NCI-H2196 treated with DMSO at 0.1 percent for 48 hours (cell line): Measurements from ENCODE around the gene ADARB2.
"Not testable (repeated sequence)": the region's sequence is repeated elsewhere in the genome, so short reads cannot be mapped to it uniquely, and the experiment has no call there.

Source experiments
- DNase-seq: peaks from one replicate; lab custom pipeline; 2025; ENCODE audit not compliant: unreplicated experiment; lab: John Stamatoyannopoulos, UW

Gene ADARB2

DNA sequence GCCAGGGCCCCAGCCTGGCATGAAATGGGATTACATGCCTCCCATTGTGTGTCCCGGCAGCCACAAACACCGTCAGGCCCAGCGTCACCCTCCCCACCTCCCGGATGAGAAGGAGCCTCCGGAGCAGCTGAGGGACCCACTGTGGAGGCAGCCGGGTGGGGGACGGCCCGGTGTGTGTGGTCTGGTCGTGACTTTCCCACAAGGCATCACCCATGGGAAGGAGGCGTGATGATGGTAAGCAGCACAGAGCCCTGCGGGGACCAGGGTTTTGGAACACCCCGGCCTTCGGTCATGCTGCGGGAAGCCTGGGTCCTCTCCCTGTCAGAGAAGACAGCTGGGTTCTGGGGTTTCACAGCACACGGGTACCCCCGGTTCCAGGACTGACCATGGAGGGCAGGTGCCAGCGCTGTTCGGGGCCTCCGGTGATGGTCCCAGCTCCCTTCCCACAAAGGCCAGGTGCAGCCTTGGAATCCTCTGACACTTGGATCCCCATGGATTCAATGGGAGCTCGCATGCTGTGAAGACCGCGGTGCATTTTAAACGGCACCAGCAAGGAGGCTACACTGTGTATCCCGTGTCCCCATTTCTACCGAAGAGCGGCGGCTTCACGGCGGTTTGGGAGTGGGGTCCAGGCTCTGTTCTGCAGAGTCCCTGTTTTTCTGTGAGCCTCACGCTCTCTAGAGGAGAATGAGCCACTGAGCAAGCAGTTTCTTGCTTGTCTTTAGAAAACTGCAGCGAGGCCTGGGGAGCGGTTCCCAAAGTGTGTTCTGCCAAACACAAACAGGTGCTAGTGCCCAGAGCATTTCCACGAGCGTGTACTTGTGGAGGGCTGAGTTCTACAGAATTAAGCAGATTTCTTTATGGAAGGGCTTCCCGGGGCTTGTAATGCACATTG lies 336.0 kb downstream of the ADARB2 start:
- DNase-seq = no peak

- no peak for DNase-seq
These were observed 336.9 kb downstream of the ADARB2 start for GRCh38 chr10:1400101-1401070.

DNA sequence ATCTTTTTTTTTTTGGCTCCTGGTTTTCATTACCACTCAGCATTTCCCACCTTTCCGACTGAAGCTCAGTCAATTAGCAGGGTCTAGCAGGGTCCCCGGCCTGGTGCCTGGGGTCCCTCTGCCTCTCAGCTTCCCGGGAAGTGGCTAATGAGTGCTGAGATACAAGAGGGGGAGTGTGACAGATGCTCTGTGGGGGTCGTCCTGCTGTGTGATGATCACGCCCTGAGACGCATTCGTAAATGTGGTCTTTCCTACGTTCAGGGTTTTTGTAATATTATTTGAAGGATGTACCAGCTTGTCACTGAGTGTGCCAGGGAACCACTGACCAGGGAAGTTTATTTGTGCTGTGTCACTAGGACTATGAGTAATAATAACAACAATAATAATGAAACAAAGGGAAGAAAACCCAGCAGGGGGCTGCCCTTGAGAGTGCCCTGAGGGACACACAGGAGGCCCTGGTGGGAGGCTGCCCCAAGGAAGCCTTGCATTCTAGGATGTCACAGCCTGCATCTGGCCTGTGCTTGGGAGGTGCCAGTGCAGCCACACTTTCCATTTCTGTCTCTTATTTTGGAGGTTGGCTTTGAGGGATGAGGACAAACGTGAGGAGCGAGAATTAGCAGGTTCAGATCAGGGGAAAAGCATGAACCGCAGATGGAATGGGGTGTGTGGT lies 337.8 kb downstream of the ADARB2 start:
- no peak for DNase-seq

- no peak for DNase-seq
These were observed 338.5 kb downstream of the ADARB2 start for GRCh38 chr10:1398626-1399410.

GRCh38 chr10:1398116-1398515 lies 339.2 kb downstream of the ADARB2 start:
- DNase-seq = not testable (repeated sequence)

- no peak for DNase-seq
These were observed 341.1 kb downstream of the ADARB2 start for GRCh38 chr10:1396297-1396635.

DNA sequence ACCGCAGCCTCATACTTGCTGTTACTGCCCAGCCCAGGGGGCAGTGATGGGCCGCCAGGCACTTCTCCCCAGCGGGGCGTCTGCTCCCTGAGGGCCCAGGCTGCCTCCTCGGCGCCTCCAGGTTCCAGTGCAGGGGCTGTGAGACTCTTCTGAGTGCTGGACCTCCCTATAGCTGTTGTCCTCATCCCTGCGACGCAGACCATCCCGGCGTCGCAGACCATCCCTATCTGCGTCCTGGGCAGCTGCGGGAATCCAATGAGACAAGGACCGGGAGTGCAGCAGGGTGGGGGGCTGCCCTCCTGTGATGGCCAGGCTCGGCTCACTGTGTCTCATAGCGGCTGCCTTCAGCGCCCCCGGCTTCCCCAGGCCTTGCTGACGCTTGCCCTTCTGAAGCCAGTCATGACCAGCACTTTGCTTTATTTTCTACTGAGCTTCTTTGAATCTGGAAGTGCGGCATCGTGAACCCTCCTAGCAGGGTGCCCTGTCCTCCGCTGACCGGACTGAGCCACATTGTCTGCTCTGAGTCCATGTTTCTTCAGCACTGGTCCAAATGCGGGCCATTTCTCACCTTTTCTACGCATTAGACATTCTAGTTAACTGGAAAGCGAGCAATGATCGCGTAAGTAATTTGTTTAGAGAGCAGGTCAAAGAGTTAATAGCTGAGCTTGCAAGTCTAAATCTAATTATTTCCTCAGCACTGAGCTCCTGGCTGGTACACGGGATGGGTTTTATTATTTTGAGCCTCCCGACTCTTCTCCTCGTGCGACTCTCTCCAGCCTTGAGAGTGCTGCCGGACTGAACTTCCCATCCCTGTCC lies 341.6 kb downstream of the ADARB2 start:
- DNase-seq = no peak

GRCh38 chr10:1395025-1395480 lies 342.3 kb downstream of the ADARB2 start:
- DNase-seq = no peak

GRCh38 chr10:1394155-1394912 lies 343.0 kb downstream of the ADARB2 start:
- DNase-seq = no peak

DNA sequence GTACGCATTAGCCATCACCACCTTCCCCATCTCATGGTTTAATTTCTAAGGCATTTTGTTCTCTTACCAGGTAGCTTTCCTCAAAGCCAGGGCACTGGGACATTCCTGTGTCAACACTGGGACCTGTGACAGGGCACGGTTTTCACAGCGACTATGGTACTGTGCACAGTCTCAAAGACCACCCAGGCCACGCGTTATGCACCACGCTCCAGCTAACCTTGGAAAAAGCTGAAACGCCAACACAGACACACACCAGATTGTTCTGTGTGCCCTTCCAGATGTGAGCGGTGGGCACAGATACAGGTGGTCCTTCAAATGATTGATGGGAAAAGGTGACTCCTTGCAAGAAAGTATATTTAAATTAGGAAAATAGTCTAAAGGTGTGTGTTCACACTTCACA lies 343.8 kb downstream of the ADARB2 start:
- no peak for DNase-seq

DNA sequence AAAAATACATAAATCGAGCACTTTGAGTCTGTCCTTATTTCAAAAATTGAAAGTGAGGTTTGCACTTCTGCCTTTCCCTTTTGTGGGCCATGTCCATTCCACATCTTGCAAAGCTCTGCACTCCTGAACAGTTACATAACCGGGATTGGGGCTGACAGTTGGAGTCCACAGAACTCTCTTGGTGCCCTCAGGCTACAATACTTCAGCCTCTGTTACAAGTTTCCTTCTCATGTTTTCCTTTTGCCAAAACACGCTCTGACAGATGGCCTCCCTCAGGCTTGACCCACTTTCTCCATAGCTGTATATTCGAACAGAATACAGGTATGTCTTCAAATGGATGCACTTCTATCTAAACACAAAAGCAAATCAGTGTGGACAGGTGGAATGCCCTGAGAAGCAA lies 345.2 kb downstream of the ADARB2 start:
- DNase-seq = no peak

DNA sequence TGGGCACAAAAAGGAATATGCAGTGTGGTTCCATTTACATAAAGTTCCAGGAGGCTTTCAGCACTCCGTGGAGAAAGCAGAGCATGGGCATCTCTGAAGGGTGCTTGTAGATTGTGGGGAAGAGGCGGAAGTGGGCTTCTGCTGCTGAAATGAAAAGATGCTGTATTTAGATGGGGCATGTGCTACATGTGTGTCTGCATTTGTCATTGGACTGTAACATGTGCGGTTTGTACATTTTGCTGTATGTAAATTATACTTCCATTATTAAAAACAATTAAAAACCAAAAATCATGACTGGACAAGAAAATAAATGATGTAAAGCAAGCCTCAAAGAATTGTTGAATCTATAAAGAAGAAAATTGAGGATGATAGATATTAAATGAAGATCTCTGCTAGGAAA lies 347.1 kb downstream of the ADARB2 start:
- no peak for DNase-seq

DNA sequence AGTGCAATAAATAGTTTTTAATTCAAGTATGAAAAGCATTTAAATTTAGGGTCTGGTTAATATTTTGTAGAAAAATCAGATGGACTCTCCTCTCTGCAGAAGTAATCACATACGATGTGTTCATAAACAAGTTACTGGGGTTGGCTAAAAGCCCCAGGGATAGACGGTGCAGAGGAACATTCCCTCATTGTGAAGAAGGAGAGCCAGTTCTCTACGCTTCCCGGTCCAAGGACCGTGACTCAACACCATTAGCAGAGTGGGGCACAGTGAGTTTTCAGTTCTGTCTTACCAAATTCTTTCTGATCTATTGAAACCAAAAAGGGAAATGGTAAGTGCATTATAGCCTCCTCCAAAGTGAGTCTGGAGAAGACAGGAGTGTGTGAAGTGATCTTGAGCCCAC lies 353.3 kb downstream of the ADARB2 start:
- no peak for DNase-seq

GRCh38 chr10:1382711-1383110 lies 354.6 kb downstream of the ADARB2 start:
- DNase-seq = no peak

DNA sequence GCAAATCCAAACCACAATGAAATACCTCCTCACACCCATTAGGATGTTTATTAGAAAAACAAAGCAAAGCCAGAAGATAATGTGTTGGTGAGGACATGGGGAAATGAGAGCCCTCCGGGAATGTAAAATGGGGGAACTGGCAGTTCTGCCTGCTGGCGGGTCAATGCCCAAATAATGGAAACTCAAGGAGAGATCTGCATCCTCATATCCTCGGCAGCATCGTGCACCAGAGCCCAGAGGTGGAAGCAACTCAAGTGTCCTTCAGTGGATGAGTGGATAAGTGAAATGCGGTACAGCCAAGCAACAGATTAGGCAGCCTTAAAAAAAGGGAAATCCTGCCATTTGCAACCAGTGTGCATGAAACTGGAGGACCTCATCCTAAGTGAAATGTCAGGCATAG lies 356.0 kb downstream of the ADARB2 start:
- no peak for DNase-seq

- DNase-seq = no peak
These were observed 357.1 kb downstream of the ADARB2 start for GRCh38 chr10:1380088-1380671.

DNA sequence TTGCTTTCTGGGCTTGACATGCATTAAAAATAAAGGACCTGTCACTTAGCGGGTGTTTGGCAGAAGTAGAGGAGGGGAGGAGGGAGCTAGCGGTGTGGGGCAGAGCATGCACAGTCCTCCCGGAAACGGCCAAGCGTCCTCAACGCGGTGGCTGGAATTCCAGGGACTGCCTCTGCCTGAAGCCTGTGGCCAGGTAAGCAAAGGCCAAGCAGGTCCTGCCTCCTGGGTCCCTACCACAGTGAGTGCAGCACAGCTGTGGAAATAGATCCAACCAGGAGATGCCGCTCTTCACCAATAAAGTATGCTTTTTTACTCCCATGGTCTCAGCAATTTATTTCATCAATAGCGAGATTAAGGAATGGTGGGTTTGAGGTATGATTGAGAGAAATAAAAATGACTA lies 357.7 kb downstream of the ADARB2 start:
- no peak for DNase-seq

DNA sequence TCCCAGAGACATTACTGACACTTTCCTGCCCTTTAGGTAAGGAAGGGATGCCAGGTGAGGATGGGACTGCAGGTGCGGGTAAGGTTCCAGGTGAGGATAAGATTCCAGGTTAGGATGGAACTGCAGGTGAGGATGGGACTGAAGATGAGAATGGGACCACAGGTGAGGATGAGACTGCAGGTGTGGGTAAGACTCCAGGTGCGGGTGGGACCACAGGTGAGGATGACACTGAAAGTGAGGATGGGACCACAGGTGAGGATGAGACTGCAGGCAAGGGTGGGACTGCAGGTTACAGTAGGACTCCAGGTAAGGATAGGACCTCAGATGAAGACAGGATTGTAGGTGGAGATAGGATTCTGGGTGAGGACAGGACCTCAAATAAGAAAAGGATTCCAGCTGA lies 358.9 kb downstream of the ADARB2 start:
- DNase-seq = no peak
